Colon (tissue), 2 donors: Measurements from ENCODE around the gene CCDC57.

Source experiments
- FAIRE-seq: peaks from 2 replicates; lab custom pipeline; 2012; peaks lifted over from hg19 to GRCh38; lab: Jason Lieb, UNC
- donor health status: control.
- donor health status: control.

Gene CCDC57

GRCh38 chr17:82105882-82106687 lies 106.6 kb downstream of the CCDC57 start:
- FAIRE-seq = no peak

GRCh38 chr17:82105417-82105881 lies 107.2 kb downstream of the CCDC57 start:
- no peak for FAIRE-seq

- no peak for FAIRE-seq
Observed at GRCh38 chr17:82104797-82105416, 107.7 kb downstream of the CCDC57 start.

- no peak for FAIRE-seq
Observed at GRCh38 chr17:82103553-82104451, 108.8 kb downstream of the CCDC57 start.

GRCh38 chr17:82101767-82102679 lies 110.6 kb downstream of the CCDC57 start:
- no peak for FAIRE-seq

GRCh38 chr17:82101301-82101715 lies 111.3 kb downstream of the CCDC57 start:
- no peak for FAIRE-seq

GRCh38 chr17:82100502-82101298 lies 111.9 kb downstream of the CCDC57 start:
- no peak for FAIRE-seq

- FAIRE-seq = no peak
Observed at GRCh38 chr17:82098939-82099763, 113.5 kb downstream of the CCDC57 start.

GRCh38 chr17:82098169-82098938 lies 114.3 kb downstream of the CCDC57 start, which contains the start of gene FASN:
FASN (minus strand) TSS chr17:82098236; CDS start chr17:82096445, 1,791 bp downstream.
- no peak for FAIRE-seq

- FAIRE-seq = no peak
Observed at GRCh38 chr17:82097919-82098168, 114.8 kb downstream of the CCDC57 start.

GRCh38 chr17:82097184-82097918 lies 115.3 kb downstream of the CCDC57 start:
- FAIRE-seq = no peak

- no peak for FAIRE-seq
Observed at GRCh38 chr17:82096709-82097183, 115.9 kb downstream of the CCDC57 start.

GRCh38 chr17:82095777-82096708 lies 116.6 kb downstream of the CCDC57 start:
- no peak for FAIRE-seq

- no peak for FAIRE-seq
Observed at GRCh38 chr17:82094931-82095776, 117.5 kb downstream of the CCDC57 start.

- FAIRE-seq = no peak
Observed at GRCh38 chr17:82092995-82093751, 119.5 kb downstream of the CCDC57 start.
